Colonic mucosa (tissue), 4 donors: ENCODE measurements around the gene CTIF. TPM values are rescaled to one million over a fixed set of nuclear protein-coding genes. Genes with fewer than 3 reads are reported as not detected.

Source experiments
- DNase-seq: peaks from one replicate; pipeline ENCODE4 v3.0.0-alpha.2; 2020
- H3K27ac ChIP-seq: fragments of 200-600 bp; one replicate; pipeline ENCODE4 v1.8.0; 2021
- H3K27me3 ChIP-seq: fragments of 200-600 bp; one replicate; pipeline ENCODE4 v1.8.0; 2021
- H3K36me3 ChIP-seq: fragments of 200-600 bp; one replicate; pipeline ENCODE4 v1.8.0; 2021
- H3K4me1 ChIP-seq: fragments of 200-600 bp; one replicate; pipeline ENCODE4 v1.8.0; 2021; ENCODE audit warnings: mild to moderate bottlenecking
- H3K4me3 ChIP-seq: fragments of 200-600 bp; one replicate; pipeline ENCODE4 v1.8.0; 2021
- H3K9ac ChIP-seq, 2 donors: one replicate each; pipeline ENCODE4 v1.7.0; 2013; ENCODE audit warnings: control low read depth in 2 of 2, low read depth in 2 of 2, low read length in 2 of 2
- H3K9me3 ChIP-seq: fragments of 200-600 bp; one replicate; pipeline ENCODE4 v1.8.0; 2021
- intact Hi-C: fragments of 100-400 bp; cut with DNase I; formaldehyde crosslinking; loops from one replicate; pipeline ENCODE4 v1.14.1; 2022
- total RNA-seq, 2 donors: library from RNA; stranded (reverse); fragmentation: NEBNext Ultra II Directional in 1 of 2; extraction: Animal tissue kit (Norgen Biotek cat#: 25700) in 1 of 2; gene quantifications; one replicate each; pipeline ENCODE4 v1.2.1, GENCODE V29; 2021
- TF ChIP-seq, protein P1 (sequence below): fragments of 200-600 bp; IDR thresholded peaks from one replicate; pipeline ENCODE4 v1.8.0; 2022; ENCODE audit warnings: antibody characterized with exemption, mild to moderate bottlenecking
- donor health status: healthy.
- donor health status: DM: no; HTN: no; CAD: no.
- donor health status: DM: no; HTN: no; CAD: no.

The CTIF gene
- total RNA-seq, 2 donors from 2014 or later, result 13.0 to 16.7 TPM

DNA sequence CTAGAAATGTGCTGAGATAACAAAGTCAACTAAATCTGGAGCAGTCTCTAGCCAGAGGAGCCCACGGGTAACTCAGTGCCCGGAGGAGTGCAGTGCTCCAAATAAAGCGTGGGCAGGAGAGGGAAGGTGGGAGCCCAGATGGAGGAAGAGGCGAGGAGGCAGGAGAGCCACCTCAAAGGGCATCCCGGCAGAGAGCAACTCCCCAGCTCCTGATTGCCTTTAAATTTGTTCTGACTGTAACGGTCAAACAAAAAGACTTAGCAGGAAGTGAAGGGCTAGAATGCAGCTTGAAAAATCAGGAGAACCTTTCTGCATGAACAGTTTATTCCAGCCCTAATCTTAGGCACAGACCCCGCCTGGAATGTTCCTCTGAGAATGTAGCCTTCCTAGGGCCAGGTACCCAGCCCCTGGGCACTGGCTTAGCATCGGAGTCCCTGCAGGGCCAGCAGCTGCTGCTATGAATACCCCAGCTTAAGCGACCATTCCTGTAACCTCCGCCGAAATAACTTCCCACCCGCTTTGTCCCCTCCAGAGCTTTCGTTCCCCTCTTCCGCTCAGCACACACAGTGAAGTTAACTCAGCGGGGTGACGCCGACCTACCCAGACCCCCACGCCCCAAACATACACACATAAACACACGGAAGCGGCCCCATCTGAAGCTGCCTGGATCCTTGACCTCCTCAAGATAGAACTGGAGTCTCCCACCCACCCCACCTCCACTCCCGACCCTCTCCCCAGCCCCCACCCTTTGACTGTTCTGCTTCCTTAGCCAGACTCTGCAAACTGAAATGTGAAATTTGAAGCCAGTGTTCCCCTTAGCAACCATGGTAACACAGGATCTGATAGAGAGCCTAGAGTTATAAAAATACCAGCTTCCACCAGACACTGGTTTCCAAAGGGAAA lies 288.7 kb downstream of the CTIF start:
- no peak overlapping the region for H3K27ac ChIP-seq
- H3K36me3 ChIP-seq, result no peaks in the 10 kb centered on the region
- peak overlapping the region; percentile 19 to 58 for H3K9ac ChIP-seq
- no peak overlapping the region for H3K4me3 ChIP-seq
- no peak for DNase-seq
- H3K4me1 ChIP-seq, result no peaks in the 10 kb centered on the region
- H3K27me3 ChIP-seq, result no peaks in the 10 kb centered on the region
- intact Hi-C loops, result no loop called here
- TF ChIP-seq, protein P1, sequence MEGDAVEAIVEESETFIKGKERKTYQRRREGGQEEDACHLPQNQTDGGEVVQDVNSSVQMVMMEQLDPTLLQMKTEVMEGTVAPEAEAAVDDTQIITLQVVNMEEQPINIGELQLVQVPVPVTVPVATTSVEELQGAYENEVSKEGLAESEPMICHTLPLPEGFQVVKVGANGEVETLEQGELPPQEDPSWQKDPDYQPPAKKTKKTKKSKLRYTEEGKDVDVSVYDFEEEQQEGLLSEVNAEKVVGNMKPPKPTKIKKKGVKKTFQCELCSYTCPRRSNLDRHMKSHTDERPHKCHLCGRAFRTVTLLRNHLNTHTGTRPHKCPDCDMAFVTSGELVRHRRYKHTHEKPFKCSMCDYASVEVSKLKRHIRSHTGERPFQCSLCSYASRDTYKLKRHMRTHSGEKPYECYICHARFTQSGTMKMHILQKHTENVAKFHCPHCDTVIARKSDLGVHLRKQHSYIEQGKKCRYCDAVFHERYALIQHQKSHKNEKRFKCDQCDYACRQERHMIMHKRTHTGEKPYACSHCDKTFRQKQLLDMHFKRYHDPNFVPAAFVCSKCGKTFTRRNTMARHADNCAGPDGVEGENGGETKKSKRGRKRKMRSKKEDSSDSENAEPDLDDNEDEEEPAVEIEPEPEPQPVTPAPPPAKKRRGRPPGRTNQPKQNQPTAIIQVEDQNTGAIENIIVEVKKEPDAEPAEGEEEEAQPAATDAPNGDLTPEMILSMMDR, result no peak
- no peaks in the 10 kb centered on the region for H3K9me3 ChIP-seq

DNA sequence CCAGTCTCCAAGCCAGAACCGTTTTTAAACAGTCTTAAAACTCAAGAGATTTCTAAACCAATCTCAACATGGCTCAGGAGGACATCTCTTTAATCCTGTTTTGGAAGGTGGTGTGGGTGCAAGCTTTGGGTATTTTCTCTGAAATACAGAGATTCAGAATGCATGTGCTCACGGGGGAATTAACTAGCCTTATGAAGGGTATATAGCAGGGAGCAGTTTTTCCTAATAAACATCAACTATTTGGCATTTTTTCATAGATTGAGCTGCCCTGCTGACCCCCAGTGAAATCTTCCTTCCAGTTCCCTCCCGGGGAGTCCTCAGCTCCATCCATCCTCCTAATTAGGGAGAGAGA lies 289.3 kb downstream of the CTIF start:
- H3K27me3 ChIP-seq, result no peaks in the 10 kb centered on the region
- no peak overlapping the region for H3K4me3 ChIP-seq
- H3K9me3 ChIP-seq, result no peaks in the 10 kb centered on the region
- intact Hi-C loops, result no loop called here
- TF ChIP-seq, protein P1, result no peak
- no peak overlapping the region for H3K9ac ChIP-seq
- no peak overlapping the region for H3K27ac ChIP-seq
- H3K36me3 ChIP-seq, result no peaks in the 10 kb centered on the region
- no peak for DNase-seq
- H3K4me1 ChIP-seq, result no peaks in the 10 kb centered on the region

DNA sequence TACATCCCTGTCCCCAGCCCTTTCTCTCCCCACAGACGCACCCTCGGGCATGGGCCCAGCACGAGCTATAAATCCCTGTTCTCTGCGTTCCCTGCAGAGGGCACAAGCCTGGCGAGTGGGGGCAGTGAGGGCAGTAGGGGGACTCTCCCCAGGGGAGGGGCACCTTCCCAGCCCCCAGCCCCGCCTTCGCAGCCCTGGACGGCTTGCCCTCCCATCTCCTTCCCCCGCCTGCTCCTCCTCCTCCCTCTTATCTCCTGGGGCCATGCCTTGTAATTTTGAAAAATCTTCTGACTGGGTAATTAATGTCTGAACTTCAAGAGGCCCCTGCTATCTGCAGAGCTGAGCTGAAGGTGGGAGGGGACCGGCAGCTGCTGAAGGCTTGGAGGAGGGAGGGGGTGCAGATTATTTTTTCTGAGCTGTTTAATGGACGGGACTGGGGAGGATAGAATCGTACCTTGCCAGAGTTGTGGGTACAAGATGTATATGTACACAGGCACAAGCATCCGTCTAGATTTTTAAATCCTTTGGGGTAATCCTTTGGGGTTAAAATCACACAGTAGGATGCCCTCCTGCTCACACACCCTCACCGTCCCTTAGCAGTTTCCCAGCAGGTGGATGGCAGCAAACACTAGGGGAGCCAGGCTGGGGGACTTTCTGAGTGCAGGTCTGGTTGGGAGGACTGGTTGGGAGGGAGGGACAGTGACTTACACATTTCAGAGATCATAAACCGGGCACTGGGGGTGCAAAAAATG lies 290.0 kb downstream of the CTIF start:
- Histone ChIP-seq H3K4me1 (no peaks in the 10 kb centered on the region), H3K9ac (no peak overlapping the region), H3K36me3 (no peaks in the 10 kb centered on the region), H3K27ac (no peak overlapping the region), H3K9me3 (no peaks in the 10 kb centered on the region), H3K27me3 (no peaks in the 10 kb centered on the region), H3K4me3 (no peak overlapping the region)
- TF ChIP-seq, protein P1, result no peak
- DNase-seq, result no peak
- intact Hi-C loops, result no loop called here

DNA sequence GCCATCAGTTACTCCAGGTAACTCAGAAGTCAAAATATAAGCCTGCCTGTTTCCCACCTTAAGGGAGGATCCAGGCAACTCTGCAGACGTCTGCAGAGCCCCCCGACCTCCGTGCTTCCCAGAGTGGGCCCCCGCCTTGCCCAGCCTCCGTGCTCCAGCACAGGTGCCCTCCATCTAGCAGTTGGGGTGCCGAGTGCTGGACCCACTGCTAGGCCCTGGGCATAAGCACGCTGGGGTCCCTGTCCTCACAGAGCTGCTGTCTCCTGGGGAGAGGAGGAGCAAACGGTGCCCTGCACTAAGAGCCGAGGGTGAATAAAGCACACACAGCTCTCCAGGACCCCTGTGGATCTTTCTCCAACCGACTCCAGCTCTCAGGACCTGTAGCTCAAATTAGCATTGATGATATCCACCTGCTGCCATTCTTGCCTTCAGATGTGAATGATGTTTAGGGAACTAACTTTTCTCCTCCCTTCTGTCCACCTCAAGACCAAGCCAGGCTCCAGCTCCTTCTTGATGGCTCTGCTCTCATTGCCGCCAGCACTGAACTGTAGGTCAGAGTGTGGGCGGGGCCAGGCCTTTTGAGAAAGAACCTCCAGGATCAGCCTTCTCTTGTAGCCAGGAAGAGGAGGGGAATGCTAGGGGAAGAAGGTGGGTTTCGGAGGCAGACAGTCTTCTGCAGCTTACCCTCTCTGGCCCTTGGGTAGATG lies 290.8 kb downstream of the CTIF start:
- no peaks in the 10 kb centered on the region for H3K36me3 ChIP-seq
- TF ChIP-seq, protein P1, result no peak
- no peak overlapping the region for H3K27ac ChIP-seq
- no peaks in the 10 kb centered on the region for H3K27me3 ChIP-seq
- no peak overlapping the region for H3K9ac ChIP-seq
- no peak overlapping the region for H3K4me3 ChIP-seq
- H3K4me1 ChIP-seq, result no peaks in the 10 kb centered on the region
- intact Hi-C loops, result no loop called here
- H3K9me3 ChIP-seq, result no peaks in the 10 kb centered on the region
- no peak for DNase-seq

DNA sequence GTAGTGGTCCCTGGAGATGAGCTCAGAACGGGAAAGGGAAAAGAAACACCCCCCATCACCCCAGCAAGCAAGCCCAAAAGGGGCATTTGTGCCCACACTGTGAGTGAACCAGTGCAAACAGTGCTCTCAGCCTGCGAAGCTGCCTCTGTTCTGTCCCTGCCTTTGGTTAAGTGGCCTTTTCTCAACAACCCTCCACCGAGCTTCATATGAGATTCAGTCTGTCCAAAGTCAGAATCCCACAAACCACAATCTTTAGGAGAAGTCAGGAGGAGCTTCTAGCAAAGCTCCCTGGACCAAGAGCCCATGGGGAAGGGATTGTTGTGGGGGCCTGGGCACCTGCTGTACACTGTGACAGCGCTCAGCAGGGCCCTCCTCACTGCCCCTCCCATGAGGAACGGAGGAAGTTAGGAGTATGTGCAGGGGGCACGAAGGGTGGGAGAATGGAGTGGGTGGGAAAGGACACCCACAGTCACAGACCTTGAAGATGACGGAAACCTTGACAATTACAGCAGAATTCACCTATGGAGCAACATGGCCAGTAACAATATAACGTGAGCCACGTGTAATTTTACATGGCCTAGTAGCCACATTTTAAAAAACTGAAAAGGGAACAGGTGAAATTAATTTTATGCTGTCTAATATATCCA lies 292.4 kb downstream of the CTIF start:
- no peaks in the 10 kb centered on the region for H3K9me3 ChIP-seq
- H3K4me1 ChIP-seq, result no peaks in the 10 kb centered on the region
- intact Hi-C loops, result no loop called here
- H3K4me3 ChIP-seq, result no peak overlapping the region
- no peaks in the 10 kb centered on the region for H3K27me3 ChIP-seq
- no peaks in the 10 kb centered on the region for H3K36me3 ChIP-seq
- no peak for DNase-seq
- TF ChIP-seq, protein P1, result no peak
- H3K27ac ChIP-seq, result no peak overlapping the region
- no peak overlapping the region for H3K9ac ChIP-seq
